HL-60 (cell line): ENCODE data around the gene ISCU.
A peak's percentile ranks its signal among the peaks of the same experiment; 100 is the strongest.

Experiments used
- DNase-seq, 2 experiments: peaks; one replicate each; pipeline ENCODE4 v3.0.0-alpha.2; 2010 to 2020; ENCODE audit warnings: low read depth in 1 of 2, low spot score in 1 of 2
- H3K27ac ChIP-seq: fragments of 250-450 bp; sonication (Bioruptor Pico); replicated peaks from 2 replicates; pipeline ENCODE4 v1.5.1; 2020; ENCODE audit warnings: mild to moderate bottlenecking, moderate library complexity
- H3K27me3 ChIP-seq: fragments of 250-450 bp; sonication (Bioruptor Pico); 2 replicates; pipeline ENCODE4 v1.5.1; 2021; ENCODE audit warnings: mild to moderate bottlenecking, moderate library complexity; ENCODE audit not compliant: insufficient read depth, poor library complexity, severe bottlenecking
- H3K4me3 ChIP-seq: replicated peaks from 2 replicates; pipeline ENCODE4 v1.5.1; 2011; ENCODE audit warnings: mild to moderate bottlenecking, control low read depth, low read length; ENCODE audit not compliant: insufficient read depth
- CTCF ChIP-seq: IDR thresholded peaks from one replicate; pipeline ENCODE4 v1.5.1; 2011; ENCODE audit warnings: low read length, control low read depth, inconsistent platforms; ENCODE audit not compliant: insufficient read depth
- GABPA ChIP-seq: IDR thresholded peaks from 2 replicates; pipeline ENCODE4 v1.6.1; 2012; ENCODE audit warnings: low read depth
- POLR2AphosphoS5 ChIP-seq: IDR thresholded peaks from 2 replicates; pipeline ENCODE4 v1.6.1; 2012; ENCODE audit warnings: low read depth
- REST ChIP-seq: IDR thresholded peaks from 2 replicates; pipeline ENCODE4 v1.6.1; 2012; ENCODE audit warnings: low read depth; ENCODE audit not compliant: insufficient replicate concordance
- SPI1 ChIP-seq: IDR thresholded peaks from 2 replicates; pipeline ENCODE4 v1.6.1; 2012; ENCODE audit warnings: low read depth, mild to moderate bottlenecking, borderline replicate concordance
- long read RNA-seq: library from polyadenylated mRNA; unstranded; transcript quantifications from one replicate; pipeline ENCODE4 v2.0.0, GENCODE V29; 2020

ISCU gene
- long read RNA-seq, transcript ISCU-201 (5 exons, 994 nt), result major isoform, 83 of 253 reads
- long read RNA-seq, transcript ISCU-202 (6 exons, 1,069 nt), result minor isoform, 33 of 253 reads
- long read RNA-seq, partial matches to known transcripts, result 123 of 253 reads
- long read RNA-seq, other reads (novel, unspliced or antisense), result 9 of 253 reads

- Histone ChIP-seq H3K4me3 (peak within 1 kb of the TSS; percentile 93), H3K27ac (peak within 1 kb of the TSS; percentile 98), H3K27me3 (no peaks in the 10 kb centered on the region)
- DNase-seq, result peak; percentile 96
- TF ChIP-seq REST (peak; percentile 49), SPI1 (no peak), GABPA (no peak), POLR2AphosphoS5 (peak; percentile 38; the same call in 1 of the 2 replicates)
Measured at GRCh38 chr12:108562348-108563135, at the start of gene ISCU. TSS of gene ISCU (plus strand) at chr12:108562596. CDS start at chr12:108562623, 27 bp downstream.

DNA sequence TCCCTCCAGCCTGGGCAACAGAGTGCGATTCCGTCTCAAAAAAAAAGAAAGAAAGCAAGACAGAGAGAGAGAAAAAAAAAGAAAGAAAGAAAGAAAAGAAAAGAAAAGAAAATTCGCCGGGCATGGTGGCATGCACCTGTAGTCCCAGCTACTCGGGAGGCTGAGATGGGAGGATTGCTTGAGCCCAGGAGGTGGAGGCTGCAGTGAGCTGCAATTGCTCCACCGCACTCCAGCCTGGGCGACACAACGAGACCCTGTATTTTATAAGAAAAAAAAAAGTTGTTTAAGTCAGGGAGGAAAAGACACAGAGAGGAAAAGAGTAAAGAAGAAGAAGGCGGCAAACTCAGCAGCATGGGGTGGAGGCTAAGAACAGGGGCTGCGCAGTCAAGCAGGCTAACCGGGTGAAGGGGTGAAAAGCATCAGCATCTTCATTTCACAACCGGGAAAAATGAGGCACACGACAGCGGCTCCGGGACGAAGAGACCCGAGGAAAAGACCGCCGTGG, 47.9 kb upstream of the ISCU start:
- H3K27me3 ChIP-seq, result no peaks in the 10 kb centered on the region
- no peak for TF ChIP-seq SPI1
- H3K4me3 ChIP-seq, result peak overlapping the region; percentile 98
- H3K27ac ChIP-seq, result 0 out of 2 replicates have a peak overlapping the region, but pooled peaks have one; percentile 8
- DNase-seq, result no peak

DNA sequence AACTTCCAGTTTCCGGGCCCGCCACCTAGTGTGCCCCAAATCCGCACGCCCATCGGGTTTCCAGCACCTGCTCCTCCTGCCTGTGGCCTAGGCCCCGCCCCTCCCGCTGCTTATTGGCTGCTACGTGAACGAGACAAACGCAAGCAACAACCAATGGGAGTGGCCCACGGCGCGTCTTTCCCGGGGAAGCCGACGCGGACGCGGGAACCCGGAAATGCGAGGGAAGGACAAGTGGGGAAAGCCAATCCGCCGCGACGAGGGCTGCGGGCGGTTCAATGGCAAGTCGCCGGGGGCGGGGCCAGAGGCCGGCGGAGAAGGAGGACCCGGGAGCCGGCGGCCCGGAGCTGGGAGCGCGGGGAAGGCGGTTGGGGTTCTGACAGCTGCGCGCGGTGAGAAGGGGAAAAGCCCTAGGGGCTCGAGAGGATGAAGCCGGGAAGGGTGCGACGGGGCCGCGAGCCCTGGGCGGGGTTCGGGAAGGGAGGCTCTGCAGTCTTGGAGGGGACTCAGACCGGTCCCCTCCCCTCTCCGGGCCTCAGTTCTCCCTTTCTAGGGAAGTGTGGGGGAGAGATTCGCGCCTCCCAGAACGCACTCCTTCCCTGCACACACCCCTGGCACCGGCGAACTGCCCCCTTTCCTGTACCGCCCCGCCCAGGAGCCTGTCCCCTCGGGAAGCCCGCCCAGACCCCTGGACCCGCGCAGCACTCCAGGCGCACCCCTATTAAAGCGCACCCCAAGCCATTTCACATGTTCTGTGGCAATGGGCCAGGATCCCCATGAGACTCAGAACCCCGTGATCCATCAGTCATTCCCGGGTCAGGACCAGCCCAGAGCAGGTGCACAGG, 47.2 kb upstream of the ISCU start, which contains the start of gene FICD:
FICD (plus strand) TSS at position 305 of the 842 bp plus-strand sequence. CDS start 1,696 bp downstream, outside the sequence.
- peak; percentile 95 to 100 for DNase-seq
- H3K27me3 ChIP-seq, result no peaks in the 10 kb centered on the region
- no peak for TF ChIP-seq CTCF
- no peak for TF ChIP-seq SPI1
- TF ChIP-seq POLR2AphosphoS5, result peak; percentile 32; the same call in 1 of the 2 replicates
- TF ChIP-seq GABPA, result peak; percentile 39; the same call in 1 of the 2 replicates
- H3K4me3 ChIP-seq, result peak within 1 kb of the TSS; percentile 98
- H3K27ac ChIP-seq, result peak within 1 kb of the TSS; percentile 67

- peak in 1 of 2 experiments; percentile 21 for DNase-seq
- TF ChIP-seq CTCF, result no peak
- Histone ChIP-seq H3K27me3 (no peaks in the 10 kb centered on the region), H3K27ac (peak overlapping the region; percentile 67), H3K4me3 (peak overlapping the region; percentile 98)
Measured at GRCh38 chr12:108515916-108516315, 46.5 kb upstream of the ISCU start.
